Heart left ventricle (tissue), 16 donors: ENCODE data around the gene MAML2. TPM values are rescaled to one million over a fixed set of nuclear protein-coding genes. Genes with fewer than 3 reads are reported as not detected.

ENCODE experiments used
- ATAC-seq, 4 donors: fragments of 200-7000 bp; cut with Tn5 transposase; one replicate each; pipeline ENCODE4 v1.9.1; 2020 to 2022; ENCODE audit warnings: moderate library complexity in 4 of 4, mild to moderate bottlenecking in 3 of 4, moderate number of reproducible peaks in 1 of 4
- DNase-seq, 5 donors: peaks; one replicate each; pipeline ENCODE4 v3.0.0-alpha.2; 2020
- H3K27ac ChIP-seq, 12 donors: fragments of 200-600 bp; sonication (generic) in 4 of 12; one replicate each; pipeline versions ENCODE4 v1.5.0 to v1.8.0; 2016 to 2022; ENCODE audit warnings: mild to moderate bottlenecking in 2 of 12
- H3K27me3 ChIP-seq, 9 donors: fragments of 200-600 bp; sonication (generic) in 2 of 9; one replicate each; pipeline versions ENCODE4 v1.5.1 to v1.8.0; 2016 to 2022; ENCODE audit warnings: mild to moderate bottlenecking in 3 of 9
- H3K36me3 ChIP-seq, 9 donors: fragments of 200-600 bp; sonication (generic) in 2 of 9; one replicate each; pipeline versions ENCODE4 v1.5.0 to v1.8.0; 2018 to 2022; ENCODE audit warnings: mild to moderate bottlenecking in 2 of 9
- H3K4me1 ChIP-seq, 12 donors: fragments of 200-600 bp; sonication (generic) in 4 of 12; one replicate each; pipeline versions ENCODE4 v1.5.0 to v1.8.0; 2016 to 2022; ENCODE audit warnings: mild to moderate bottlenecking in 3 of 12
- H3K4me3 ChIP-seq, 12 donors: fragments of 200-600 bp; sonication (generic) in 4 of 12; one replicate each; pipeline versions ENCODE4 v1.5.0 to v1.8.0; 2017 to 2022; ENCODE audit warnings: mild to moderate bottlenecking in 9 of 12, moderate library complexity in 4 of 12
- H3K9me3 ChIP-seq, 12 donors: fragments of 200-600 bp; sonication (generic) in 4 of 12; one replicate each; pipeline versions ENCODE4 v1.5.0 to v1.8.0; 2016 to 2022; ENCODE audit warnings: mild to moderate bottlenecking in 1 of 12
- POLR2A ChIP-seq, 2 donors: fragments of 450-650 bp; IDR thresholded peaks; one replicate each; pipeline ENCODE4 v1.6.1; 2017; ENCODE audit warnings: antibody characterized with exemption in 2 of 2, mild to moderate bottlenecking in 2 of 2, moderate library complexity in 2 of 2
- WGBS, 4 donors: extraction: QIAGEN DNeasy Blood & Tissue Kit in 2 of 4; methylation state at CpG; one replicate each; pipeline versions ENCODE4 v1.1.5 to v1.1.7; 2013 to 2018; 5-methylcytosine and 5-hydroxymethylcytosine counted together
- intact Hi-C, 10 donors: fragments of 100-400 bp; cut with DNase I; formaldehyde crosslinking; loops; one replicate each; pipeline versions ENCODE4 v1.11.1 to v1.14.2; 2022
- polyA plus RNA-seq, 2 donors: library from polyadenylated mRNA; stranded (reverse); fragments of 200-250 nt; gene quantifications; one replicate each; pipeline ENCODE4 v1.2.3, GENCODE V29; 2013
- total RNA-seq, 9 donors: library from RNA; depleted of rRNA in 2 of 9; stranded (reverse); fragments of >200 nt in 2 of 9; fragmentation: NEBNext Ultra II Directional in 3 of 9; extraction: Animal tissue kit (Norgen Biotek cat#: 25700) in 3 of 9; gene quantifications; one replicate each; pipeline versions ENCODE4 v1.1.0 to v1.2.4, GENCODE V29; 2016 to 2023
- TF ChIP-seq, protein P1 (sequence below), 12 donors: fragments of 200-600 bp; sonication (generic) in 4 of 12; IDR thresholded peaks; one replicate each; pipeline versions ENCODE4 v1.5.0 to v1.8.0; 2018 to 2022; ENCODE audit warnings: antibody characterized with exemption in 12 of 12, mild to moderate bottlenecking in 5 of 12
- donor health status: ischemic (EF 13 %, LVEDD 7.1; RV severe dilation, severe dysfunction).
- donor health status: healthy with polysubstance abuse.
- donor health status: DM: no; HTN: yes; CAD: no.
- donor health status: DM: no; HTN: no; CAD: no.
- donor health status: ischemic (EF 25% LVEDD 6.9; RV normal size, moderate dysfunction).
- donor health status: ischemic (EF 25% LVEDD 5.7; RV mildly dilated, moderate dysfunction).
- donor health status: healthy.
- donor health status: DM: yes; HTN: yes; CAD: no.
- donor health status: ischemic (EF 35%, LVEDD 5.7; RV mildly dilated, moderate dysfunction).
- donor health status: nonischemic (EF 11% LVEDD 7.7; RV severe dilation, severe dysfunction).
- donor health status: DM: yes; HTN: yes; CAD: no.
- donor health status: PGD.
- donor health status: ischemic (EF 29% LVEDD 5.4; RV normal size, mild dysfunction).
- donor health status: nonischemic (EF 23%, LVEDD 6.1; RV moderate dilation, normal function).

MAML2 gene
- total and polyA plus RNA-seq, 11 donors = 1.3 to 10.8 (median 4.8) TPM

GRCh38 chr11:96082936-96083335 is 260.1 kb downstream of the MAML2 start:
- Histone ChIP-seq H3K27ac (no peak overlapping the region), H3K4me3 (no peak overlapping the region), H3K36me3 (peaks cover 0 to 4% (median 0%) of the 10 kb centered on the region in 9 donors), H3K4me1 (peaks cover 0 to 25% (median 4%) of the 10 kb centered on the region in 12 donors), H3K9me3 (no peaks in the 10 kb centered on the region), H3K27me3 (no peaks in the 10 kb centered on the region)
- TF ChIP-seq POLR2A (IDR thresholded peaks at IDR 0.05) = no peak
- TF ChIP-seq, protein P1, sequence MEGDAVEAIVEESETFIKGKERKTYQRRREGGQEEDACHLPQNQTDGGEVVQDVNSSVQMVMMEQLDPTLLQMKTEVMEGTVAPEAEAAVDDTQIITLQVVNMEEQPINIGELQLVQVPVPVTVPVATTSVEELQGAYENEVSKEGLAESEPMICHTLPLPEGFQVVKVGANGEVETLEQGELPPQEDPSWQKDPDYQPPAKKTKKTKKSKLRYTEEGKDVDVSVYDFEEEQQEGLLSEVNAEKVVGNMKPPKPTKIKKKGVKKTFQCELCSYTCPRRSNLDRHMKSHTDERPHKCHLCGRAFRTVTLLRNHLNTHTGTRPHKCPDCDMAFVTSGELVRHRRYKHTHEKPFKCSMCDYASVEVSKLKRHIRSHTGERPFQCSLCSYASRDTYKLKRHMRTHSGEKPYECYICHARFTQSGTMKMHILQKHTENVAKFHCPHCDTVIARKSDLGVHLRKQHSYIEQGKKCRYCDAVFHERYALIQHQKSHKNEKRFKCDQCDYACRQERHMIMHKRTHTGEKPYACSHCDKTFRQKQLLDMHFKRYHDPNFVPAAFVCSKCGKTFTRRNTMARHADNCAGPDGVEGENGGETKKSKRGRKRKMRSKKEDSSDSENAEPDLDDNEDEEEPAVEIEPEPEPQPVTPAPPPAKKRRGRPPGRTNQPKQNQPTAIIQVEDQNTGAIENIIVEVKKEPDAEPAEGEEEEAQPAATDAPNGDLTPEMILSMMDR (IDR thresholded peaks at IDR 0.05) = no peak
- ATAC-seq = no peak
- intact Hi-C loops = no loop called here
- DNase-seq = no peak
- 78 to 84% (median 80%) methylated on average over 2 of the region's 2 CpGs for WGBS, 4 donors

- DNase-seq (no peak), ATAC-seq (peak in 1 of 4 donors; percentile 34)
- Histone ChIP-seq H3K9me3 (no peaks in the 10 kb centered on the region), H3K27ac (no peak overlapping the region), H3K4me3 (no peak overlapping the region), H3K4me1 (peaks cover 0 to 32% (median 5%) of the 10 kb centered on the region in 12 donors), H3K27me3 (no peaks in the 10 kb centered on the region), H3K36me3 (peaks cover 0 to 4% (median 0%) of the 10 kb centered on the region in 9 donors)
- intact Hi-C loops = no loop called here
- 72 to 84% (median 77%) methylated on average over 11 of the region's 11 CpGs for WGBS, 4 donors
- TF ChIP-seq, protein P1 (IDR thresholded peaks at IDR 0.05) = no peak
- no peak for TF ChIP-seq POLR2A (IDR thresholded peaks at IDR 0.05)
Measured at GRCh38 chr11:96082002-96082899, 260.7 kb downstream of the MAML2 start.

DNA sequence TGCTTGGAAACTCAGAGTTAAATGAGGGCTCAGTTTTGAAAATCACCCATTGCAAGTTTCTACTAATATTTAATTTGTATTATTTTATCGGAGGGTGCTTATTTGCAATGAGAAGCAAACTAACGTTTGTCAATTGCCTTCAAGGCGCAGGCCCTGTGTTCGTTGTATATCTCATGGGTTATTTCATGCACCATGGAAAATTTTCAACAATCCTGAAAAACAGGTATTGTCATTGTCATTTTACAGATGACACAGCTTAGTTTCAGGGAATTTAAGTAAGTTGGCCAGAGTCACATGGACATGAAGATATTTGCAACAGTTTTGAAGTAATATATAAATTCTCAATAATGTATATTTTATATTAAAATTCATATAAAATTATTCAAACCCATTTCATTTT is 261.4 kb downstream of the MAML2 start:
- TF ChIP-seq, protein P1 (IDR thresholded peaks at IDR 0.05) = no peak
- no peak for TF ChIP-seq POLR2A (IDR thresholded peaks at IDR 0.05)
- Histone ChIP-seq H3K36me3 (peaks cover 0 to 4% (median 0%) of the 10 kb centered on the region in 9 donors), H3K9me3 (no peaks in the 10 kb centered on the region), H3K27me3 (no peaks in the 10 kb centered on the region), H3K4me1 (peaks cover 0 to 35% (median 6%) of the 10 kb centered on the region in 12 donors), H3K27ac (no peak overlapping the region), H3K4me3 (no peak overlapping the region)
- DNase-seq (no peak), ATAC-seq (no peak)
- intact Hi-C loops = no loop called here
- 73 to 95% (median 89%) methylated on average over 4 of the region's 4 CpGs for WGBS, 4 donors

GRCh38 chr11:96079691-96080090 is 263.3 kb downstream of the MAML2 start:
- DNase-seq (no peak), ATAC-seq (no peak)
- H3K4me1 ChIP-seq = peaks cover 0 to 47% (median 14%) of the 10 kb centered on the region in 12 donors
- peaks cover 0 to 4% (median 0%) of the 10 kb centered on the region in 9 donors for H3K36me3 ChIP-seq
- no peak overlapping the region for H3K4me3 ChIP-seq
- intact Hi-C loops = no loop called here
- WGBS, 4 donors = 83 to 90% (median 86%) methylated on average over 4 of the region's 4 CpGs
- TF ChIP-seq POLR2A (IDR thresholded peaks at IDR 0.05) = no peak
- TF ChIP-seq, protein P1 (IDR thresholded peaks at IDR 0.05) = no peak
- no peak overlapping the region for H3K27ac ChIP-seq
- no peaks in the 10 kb centered on the region for H3K9me3 ChIP-seq
- no peaks in the 10 kb centered on the region for H3K27me3 ChIP-seq
